ENCODE results near the gene ANKH.

Gene ANKH

GRCh38 chr5:14915291-14915952, 43.8 kb upstream of the ANKH start:
- Histone ChIP-seq H3K9me3 (ENCODE audit: insufficient read depth, low read length, severe bottlenecking) (no peaks in the 10 kb centered on the region), H3K9ac (ENCODE audit: low read depth, low read length) (no peak overlapping the region), H3K27me3 (ENCODE audit: insufficient read depth, low read length, poor library complexity) (no peaks in the 10 kb centered on the region), H3K79me2 (ENCODE audit: insufficient read depth, low read length) (no peaks in the 10 kb centered on the region), H3K4me1 (ENCODE audit: insufficient read depth, low read length) (no peaks in the 10 kb centered on the region), H3K4me2 (ENCODE audit: insufficient read depth, low read length) (no peak overlapping the region), H3K27ac (ENCODE audit: low read length) (no peak overlapping the region), H2AFZ (ENCODE audit: low read depth, low read length) (no peak overlapping the region), H3K36me3 (ENCODE audit: insufficient read depth, low read length) (no peaks in the 10 kb centered on the region), H3K4me3 (ENCODE audit: low read depth in 1 of 2, low read length in 2 of 2) (no peak overlapping the region), H4K20me1 (ENCODE audit: insufficient read depth, low read length) (no peaks in the 10 kb centered on the region)
- TF ChIP-seq EZH2 (IDR thresholded peaks at IDR 0.05; ENCODE audit: borderline replicate concordance, low read depth, low read length, severe bottlenecking) = no peak
- TF ChIP-seq CTCF (IDR thresholded peaks at IDR 0.05; ENCODE audit: borderline replicate concordance, extremely low read depth, low read length, poor library complexity, severe bottlenecking) = no peak
- ATAC-seq (ENCODE audit: insufficient read depth, low read depth) (no peak), DNase-seq (no peak)

DNA sequence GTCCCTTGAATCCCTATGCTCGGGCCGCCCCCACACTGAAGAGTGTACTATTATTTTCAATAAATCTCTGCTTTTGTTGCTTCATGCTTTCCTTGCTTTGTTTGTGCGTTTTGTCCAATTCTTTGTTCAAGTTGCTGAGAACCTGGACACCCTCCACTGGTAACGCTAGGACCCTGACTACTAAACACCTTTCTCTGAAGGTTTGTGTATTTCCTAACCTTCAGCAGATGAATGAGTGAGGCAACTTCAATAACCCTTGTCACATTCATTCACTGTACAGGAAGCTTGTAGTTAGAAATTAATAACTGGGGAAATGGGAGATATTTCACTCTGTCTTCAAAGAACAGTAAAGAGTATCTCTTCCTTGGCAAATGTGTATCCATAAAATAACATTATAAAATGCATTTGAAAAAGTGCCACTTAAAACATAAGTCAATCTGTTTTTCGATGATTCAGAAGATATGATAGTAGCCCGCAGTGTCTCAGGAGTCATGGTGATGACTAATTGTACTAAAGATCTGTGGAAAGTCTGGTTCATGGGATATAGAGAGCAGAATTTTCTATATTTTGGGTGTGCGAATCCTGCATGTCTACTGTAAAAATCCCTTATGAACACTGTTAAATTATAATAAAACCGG, 43.2 kb upstream of the ANKH start:
- H3K27me3 ChIP-seq (ENCODE audit: insufficient read depth, low read length, poor library complexity) = no peaks in the 10 kb centered on the region
- no peaks in the 10 kb centered on the region for H3K9me3 ChIP-seq (ENCODE audit: insufficient read depth, low read length, severe bottlenecking)
- H3K9ac ChIP-seq (ENCODE audit: low read depth, low read length) = no peak overlapping the region
- ATAC-seq (ENCODE audit: insufficient read depth, low read depth) = no peak
- TF ChIP-seq EZH2 (IDR thresholded peaks at IDR 0.05; ENCODE audit: borderline replicate concordance, low read depth, low read length, severe bottlenecking) = no peak
- TF ChIP-seq CTCF (IDR thresholded peaks at IDR 0.05; ENCODE audit: borderline replicate concordance, extremely low read depth, low read length, poor library complexity, severe bottlenecking) = no peak
- H2AFZ ChIP-seq (ENCODE audit: low read depth, low read length) = no peak overlapping the region
- H3K4me1 ChIP-seq (ENCODE audit: insufficient read depth, low read length) = no peaks in the 10 kb centered on the region
- no peak for DNase-seq
- H3K27ac ChIP-seq (ENCODE audit: low read length) = no peak overlapping the region
- H3K79me2 ChIP-seq (ENCODE audit: insufficient read depth, low read length) = no peaks in the 10 kb centered on the region
- H3K4me2 ChIP-seq (ENCODE audit: insufficient read depth, low read length) = no peak overlapping the region
- H3K4me3 ChIP-seq (ENCODE audit: low read depth in 1 of 2, low read length in 2 of 2) = no peak overlapping the region
- no peaks in the 10 kb centered on the region for H3K36me3 ChIP-seq (ENCODE audit: insufficient read depth, low read length)
- no peaks in the 10 kb centered on the region for H4K20me1 ChIP-seq (ENCODE audit: insufficient read depth, low read length)

- no peaks in the 10 kb centered on the region for H4K20me1 ChIP-seq (ENCODE audit: insufficient read depth, low read length)
- H3K27me3 ChIP-seq (ENCODE audit: insufficient read depth, low read length, poor library complexity) = no peaks in the 10 kb centered on the region
- H3K9me3 ChIP-seq (ENCODE audit: insufficient read depth, low read length, severe bottlenecking) = no peaks in the 10 kb centered on the region
- DNase-seq (no peak), ATAC-seq (ENCODE audit: insufficient read depth, low read depth) (no peak)
- no peak overlapping the region for H3K27ac ChIP-seq (ENCODE audit: low read length)
- no peaks in the 10 kb centered on the region for H3K4me1 ChIP-seq (ENCODE audit: insufficient read depth, low read length)
- H3K4me2 ChIP-seq (ENCODE audit: insufficient read depth, low read length) = no peak overlapping the region
- no peak overlapping the region for H3K4me3 ChIP-seq (ENCODE audit: low read depth in 1 of 2, low read length in 2 of 2)
- H3K36me3 ChIP-seq (ENCODE audit: insufficient read depth, low read length) = no peaks in the 10 kb centered on the region
- H2AFZ ChIP-seq (ENCODE audit: low read depth, low read length) = no peak overlapping the region
- no peak for TF ChIP-seq CTCF (IDR thresholded peaks at IDR 0.05; ENCODE audit: borderline replicate concordance, extremely low read depth, low read length, poor library complexity, severe bottlenecking)
- TF ChIP-seq EZH2 (IDR thresholded peaks at IDR 0.05; ENCODE audit: borderline replicate concordance, low read depth, low read length, severe bottlenecking) = no peak
- H3K9ac ChIP-seq (ENCODE audit: low read depth, low read length) = no peak overlapping the region
- no peaks in the 10 kb centered on the region for H3K79me2 ChIP-seq (ENCODE audit: insufficient read depth, low read length)
Observed at GRCh38 chr5:14914193-14914592, 42.6 kb upstream of the ANKH start.

Measured in DND-41 (cell line).